PC-9 (cell line): ENCODE data around the gene SNX9. TPM values are rescaled to one million over a fixed set of nuclear protein-coding genes. Genes with fewer than 3 reads are reported as not detected.
"Not testable (repeated sequence)": the region's sequence is repeated elsewhere in the genome, so short reads cannot be mapped to it uniquely, and the experiment has no call there.

Source experiments
- BruUV-seq: library from RNA; stranded (reverse); fragments of 400-500 nt; replicated peaks from 2 replicates; lab custom pipeline; 2021; lab: Mats Ljungman, UMichigan
- CTCF ChIA-PET: fragments of 300-600 bp; sonication (Branson Sonifier 250); formaldehyde crosslinking; loops from one replicate; lab custom pipeline; 2022; ENCODE audit warnings: antibody characterized with exemption; lab: Charles Lee
- POLR2A ChIA-PET: fragments of 300-600 bp; sonication (Branson Sonifier 250); formaldehyde crosslinking; loops from one replicate; lab custom pipeline; 2022; ENCODE audit warnings: antibody characterized with exemption; ENCODE audit not compliant: unreplicated experiment; lab: Charles Lee
- DNase-seq, 2 experiments: peaks; one replicate each; pipeline versions ENCODE4 v3.0.0 to v3.0.0-alpha.2; 2015 to 2022; ENCODE audit warnings: mixed read lengths in 1 of 2
- H2AFZ ChIP-seq: fragments of 200-600 bp; sonication (generic); 2 replicates; pipeline ENCODE4 v1.8.1; 2017; ENCODE audit warnings: antibody characterized with exemption
- H3F3A ChIP-seq: fragments of 200-600 bp; sonication (generic); 2 replicates; pipeline ENCODE4 v1.8.1; 2017; ENCODE audit warnings: antibody characterized with exemption, mild to moderate bottlenecking, low read depth; ENCODE audit not compliant: insufficient read depth
- H3K27ac ChIP-seq: fragments of 200-600 bp; sonication (generic); 2 replicates; pipeline ENCODE4 v1.6.1; 2016; ENCODE audit warnings: mixed run types
- H3K27me3 ChIP-seq: fragments of 200-600 bp; sonication (generic); 2 replicates; pipeline ENCODE4 v1.6.1; 2016; ENCODE audit warnings: low read depth, mixed run types; ENCODE audit not compliant: insufficient read depth
- H3K36me3 ChIP-seq: fragments of 200-600 bp; sonication (generic); 2 replicates; pipeline ENCODE4 v1.6.1; 2016; ENCODE audit warnings: low read depth, mixed run types
- H3K4me1 ChIP-seq: fragments of 200-600 bp; sonication (generic); replicated peaks from 2 replicates; pipeline ENCODE4 v1.6.1; 2016; ENCODE audit warnings: mixed run types; ENCODE audit not compliant: insufficient read depth
- H3K4me2 ChIP-seq: fragments of 200-600 bp; sonication (generic); 2 replicates; pipeline ENCODE4 v1.6.1; 2017; ENCODE audit warnings: mixed run types
- H3K4me3 ChIP-seq: fragments of 200-600 bp; sonication (generic); 2 replicates; pipeline ENCODE4 v1.6.1; 2016; ENCODE audit warnings: mixed run types
- H3K79me2 ChIP-seq: fragments of 200-600 bp; sonication (generic); 2 replicates; pipeline ENCODE4 v1.6.1; 2017; ENCODE audit warnings: low read depth, mixed run types
- H3K9me2 ChIP-seq: fragments of 200-600 bp; sonication (generic); 2 replicates; pipeline ENCODE4 v1.8.1; 2017; ENCODE audit warnings: mild to moderate bottlenecking; ENCODE audit not compliant: insufficient read depth
- H3K9me3 ChIP-seq: fragments of 200-600 bp; sonication (generic); 2 replicates; pipeline ENCODE4 v1.8.1; 2016; ENCODE audit warnings: low read depth; ENCODE audit not compliant: insufficient read depth
- H4K20me1 ChIP-seq: fragments of 200-600 bp; sonication (generic); 2 replicates; pipeline ENCODE4 v1.8.1; 2017; ENCODE audit not compliant: insufficient read depth
- EZH2 ChIP-seq: fragments of 200-600 bp; sonication (generic); IDR thresholded peaks from 2 replicates; pipeline ENCODE4 v1.8.0; 2017; ENCODE audit warnings: antibody characterized with exemption, low read depth
- intact Hi-C: fragments of 100-400 bp; cut with micrococcal nuclease; formaldehyde crosslinking; loops from one replicate; pipeline ENCODE4 v1.10.0; 2022; ENCODE audit not compliant: unreplicated experiment
- total RNA-seq: library from RNA; stranded (reverse); gene quantifications from 2 replicates; pipeline ENCODE4 v1.2.3, GENCODE V29; 2021
- TF ChIP-seq, protein P1 (sequence below): fragments of 200-600 bp; sonication (generic); conservative IDR thresholded peaks from 2 replicates; pipeline ENCODE4 v1.6.1; 2017; ENCODE audit warnings: mixed run types, antibody characterized with exemption, mild to moderate bottlenecking, moderate library complexity

The SNX9 gene
- total RNA-seq, 1 experiment from 2014 or later: 25.0 TPM

DNA sequence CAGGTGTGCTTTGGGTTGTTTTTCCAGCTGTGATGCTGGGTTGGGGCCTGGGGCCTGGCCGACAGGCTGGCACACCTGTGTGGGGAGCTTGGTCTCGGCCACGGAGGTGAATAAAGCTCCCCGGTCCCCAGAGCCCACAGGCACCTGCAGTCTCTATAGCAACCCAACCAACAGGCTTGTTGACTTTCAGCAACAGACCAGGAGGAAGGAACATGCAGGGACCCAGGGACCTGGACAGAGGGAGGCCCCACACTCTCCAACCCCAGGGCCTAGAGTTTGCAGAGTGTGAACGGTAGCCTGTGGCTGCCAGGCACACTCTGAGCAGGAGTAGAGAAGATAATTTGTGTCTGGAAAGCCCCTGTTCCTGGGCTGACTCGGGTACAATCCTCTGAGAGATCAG is 144.0 kb downstream of the SNX9 start:
- intact Hi-C loops: no loop called here
- Histone ChIP-seq H3K4me3 (no peak overlapping the region), H3K4me2 (no peak overlapping the region), H3K9me3 (no peaks in the 10 kb centered on the region), H4K20me1 (no peaks in the 10 kb centered on the region), H3K4me1 (peaks cover 15% of the 10 kb centered on the region), H2AFZ (no peak overlapping the region), H3F3A (peaks cover 4% of the 10 kb centered on the region; the same call in 1 of the 2 replicates), H3K27ac (no peak overlapping the region), H3K9me2 (no peaks in the 10 kb centered on the region), H3K79me2 (no peaks in the 10 kb centered on the region), H3K36me3 (no peaks in the 10 kb centered on the region), H3K27me3 (no peaks in the 10 kb centered on the region)
- TF ChIP-seq, protein P1, sequence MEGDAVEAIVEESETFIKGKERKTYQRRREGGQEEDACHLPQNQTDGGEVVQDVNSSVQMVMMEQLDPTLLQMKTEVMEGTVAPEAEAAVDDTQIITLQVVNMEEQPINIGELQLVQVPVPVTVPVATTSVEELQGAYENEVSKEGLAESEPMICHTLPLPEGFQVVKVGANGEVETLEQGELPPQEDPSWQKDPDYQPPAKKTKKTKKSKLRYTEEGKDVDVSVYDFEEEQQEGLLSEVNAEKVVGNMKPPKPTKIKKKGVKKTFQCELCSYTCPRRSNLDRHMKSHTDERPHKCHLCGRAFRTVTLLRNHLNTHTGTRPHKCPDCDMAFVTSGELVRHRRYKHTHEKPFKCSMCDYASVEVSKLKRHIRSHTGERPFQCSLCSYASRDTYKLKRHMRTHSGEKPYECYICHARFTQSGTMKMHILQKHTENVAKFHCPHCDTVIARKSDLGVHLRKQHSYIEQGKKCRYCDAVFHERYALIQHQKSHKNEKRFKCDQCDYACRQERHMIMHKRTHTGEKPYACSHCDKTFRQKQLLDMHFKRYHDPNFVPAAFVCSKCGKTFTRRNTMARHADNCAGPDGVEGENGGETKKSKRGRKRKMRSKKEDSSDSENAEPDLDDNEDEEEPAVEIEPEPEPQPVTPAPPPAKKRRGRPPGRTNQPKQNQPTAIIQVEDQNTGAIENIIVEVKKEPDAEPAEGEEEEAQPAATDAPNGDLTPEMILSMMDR: no peak
- no peak for TF ChIP-seq EZH2
- DNase-seq: no peak
- BruUV-seq: no TSS peak
- POLR2A ChIA-PET: no interaction called here
- CTCF ChIA-PET: interaction anchor here (0.6 kb wide), 1 partner anchor 16 kb away, joined by 4 read pairs; no protein-coding TSS in a partner anchor

DNA sequence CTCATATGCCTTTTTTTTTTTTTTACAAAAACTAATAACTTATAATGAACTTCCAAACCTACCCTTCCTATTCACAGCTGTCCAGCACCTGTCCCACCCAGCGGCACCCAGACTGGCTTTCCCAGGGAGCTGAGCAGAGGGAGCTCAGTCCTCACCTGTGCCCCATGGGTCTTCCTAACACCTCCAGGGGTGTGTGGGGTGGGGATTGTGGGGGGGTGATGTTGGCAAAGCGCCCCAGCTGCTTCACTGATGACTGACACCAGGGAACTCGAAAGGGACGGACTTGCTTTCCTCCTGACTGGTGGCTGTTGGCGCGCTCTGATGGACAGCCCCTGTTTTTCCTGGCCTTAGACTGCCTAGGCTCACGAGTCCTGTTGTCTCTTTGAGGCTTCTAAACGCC is 144.4 kb downstream of the SNX9 start:
- no peaks in the 10 kb centered on the region for H3K79me2 ChIP-seq
- ChIA-PET POLR2A (no interaction called here), CTCF (no interaction called here)
- no TSS peak for BruUV-seq
- no peaks in the 10 kb centered on the region for H3K9me3 ChIP-seq
- H2AFZ ChIP-seq: no peak overlapping the region
- TF ChIP-seq, protein P1: no peak
- TF ChIP-seq EZH2: no peak
- no peak overlapping the region for H3K4me3 ChIP-seq
- no peak overlapping the region for H3K27ac ChIP-seq
- H4K20me1 ChIP-seq: no peaks in the 10 kb centered on the region
- H3K9me2 ChIP-seq: no peaks in the 10 kb centered on the region
- DNase-seq: no peak
- H3K4me1 ChIP-seq: peaks cover 15% of the 10 kb centered on the region
- H3K27me3 ChIP-seq: no peaks in the 10 kb centered on the region
- no peaks in the 10 kb centered on the region for H3K36me3 ChIP-seq
- intact Hi-C loops: no loop called here
- peaks cover 4% of the 10 kb centered on the region; the same call in 1 of the 2 replicates for H3F3A ChIP-seq
- H3K4me2 ChIP-seq: no peak overlapping the region

DNA sequence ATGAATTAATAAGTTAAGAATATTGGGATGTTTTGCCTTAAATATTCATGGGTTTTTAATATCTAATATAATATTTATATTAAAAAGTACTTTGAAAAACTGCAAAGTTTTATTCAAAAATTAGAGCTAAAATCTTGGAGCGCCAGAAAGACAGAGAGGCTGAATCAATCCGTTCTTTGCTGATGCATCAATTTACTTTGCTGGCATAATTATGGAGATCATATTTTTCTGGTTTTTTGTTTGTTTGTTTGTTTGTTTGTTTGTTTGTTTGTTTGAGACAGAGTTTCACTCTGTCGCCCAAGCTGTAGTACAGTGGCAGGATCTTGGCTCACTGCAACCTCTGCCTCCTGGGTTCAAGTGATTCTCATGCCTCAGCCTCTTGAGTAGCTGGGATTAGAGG is 149.1 kb downstream of the SNX9 start:
- H3K4me1 ChIP-seq: peaks cover 15% of the 10 kb centered on the region
- H3K27ac ChIP-seq, H3K4me3 ChIP-seq, H3K27me3 ChIP-seq, POLR2A ChIA-PET, H3K36me3 ChIP-seq, H3K4me2 ChIP-seq, DNase-seq, intact Hi-C loops, H3F3A ChIP-seq, BruUV-seq, H3K79me2 ChIP-seq, H3K9me2 ChIP-seq, CTCF ChIA-PET, H4K20me1 ChIP-seq, H2AFZ ChIP-seq, H3K9me3 ChIP-seq: not testable (repeated sequence)

DNA sequence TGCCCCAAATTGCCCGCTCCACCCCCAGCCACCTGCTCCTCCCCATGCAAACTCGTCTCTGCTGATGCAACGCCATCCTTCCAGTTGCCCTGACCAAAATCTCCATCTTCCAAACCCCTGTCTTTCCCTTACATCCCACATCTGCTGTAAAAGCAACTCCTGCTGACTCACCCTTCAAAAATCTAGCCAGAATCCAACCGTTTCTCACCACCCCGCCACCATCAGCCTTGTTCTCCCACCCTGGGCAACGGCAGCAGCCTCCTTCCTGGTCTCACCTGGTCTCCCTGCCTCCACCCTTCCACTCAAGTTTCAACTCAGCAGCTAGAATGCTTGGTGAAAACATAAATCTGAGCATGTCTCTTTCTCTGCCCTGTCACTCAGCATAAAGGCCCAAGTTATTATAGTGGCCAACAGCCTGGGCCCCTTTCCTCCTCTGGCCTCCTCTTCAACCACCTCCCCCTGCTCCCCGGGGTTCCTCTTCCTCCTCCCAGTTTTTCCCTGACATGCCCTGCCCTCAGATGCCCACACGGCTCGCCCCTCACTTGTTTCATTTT is 151.4 kb downstream of the SNX9 start:
- H3K79me2 ChIP-seq: no peaks in the 10 kb centered on the region
- ChIA-PET POLR2A (no interaction called here), CTCF (no interaction called here)
- no peak overlapping the region for H3K4me2 ChIP-seq
- peaks cover 6% of the 10 kb centered on the region for H3K4me1 ChIP-seq
- no peak overlapping the region; the same call in 1 of the 2 replicates for H2AFZ ChIP-seq
- no peaks in the 10 kb centered on the region for H3K36me3 ChIP-seq
- TF ChIP-seq EZH2: no peak
- TF ChIP-seq, protein P1: no peak
- H3K4me3 ChIP-seq: no peak overlapping the region
- H3F3A ChIP-seq: no peaks in the 10 kb centered on the region
- no peak for DNase-seq
- intact Hi-C loops: no loop called here
- no TSS peak for BruUV-seq
- H4K20me1 ChIP-seq: no peaks in the 10 kb centered on the region
- H3K9me2 ChIP-seq: no peaks in the 10 kb centered on the region
- no peak overlapping the region for H3K27ac ChIP-seq
- no peaks in the 10 kb centered on the region for H3K9me3 ChIP-seq
- H3K27me3 ChIP-seq: no peaks in the 10 kb centered on the region
